ENCODE measurements around the gene FIG4. TPM values are rescaled to one million over a fixed set of nuclear protein-coding genes. Genes with fewer than 3 reads are reported as not detected.
"Not testable (repeated sequence)": the region's sequence is repeated elsewhere in the genome, so short reads cannot be mapped to it uniquely, and the experiment has no call there.

FIG4 gene
- total RNA-seq, 1 experiment from 2014 or later: 15.7 TPM

DNA sequence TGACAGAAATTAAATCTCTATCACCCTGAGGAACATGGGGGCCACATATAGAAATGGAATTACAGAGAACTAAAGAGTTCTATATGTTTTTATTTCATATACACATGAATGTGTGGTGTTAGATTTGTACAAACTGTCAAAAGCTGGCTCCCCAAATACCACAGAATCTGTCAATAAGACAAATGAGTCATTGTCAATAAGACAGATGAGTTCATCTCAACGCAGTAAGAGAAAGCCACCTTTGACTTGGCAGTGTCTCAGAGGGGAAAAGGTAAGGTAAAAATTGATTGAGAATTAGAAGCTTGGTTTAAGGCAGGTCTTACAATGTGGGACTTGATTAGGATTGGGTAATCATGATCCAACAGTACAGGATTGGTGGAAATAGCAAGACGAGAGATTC, 162.9 kb downstream of the FIG4 start:
- DNase-seq (ENCODE audit: low read depth): no peak

DNA sequence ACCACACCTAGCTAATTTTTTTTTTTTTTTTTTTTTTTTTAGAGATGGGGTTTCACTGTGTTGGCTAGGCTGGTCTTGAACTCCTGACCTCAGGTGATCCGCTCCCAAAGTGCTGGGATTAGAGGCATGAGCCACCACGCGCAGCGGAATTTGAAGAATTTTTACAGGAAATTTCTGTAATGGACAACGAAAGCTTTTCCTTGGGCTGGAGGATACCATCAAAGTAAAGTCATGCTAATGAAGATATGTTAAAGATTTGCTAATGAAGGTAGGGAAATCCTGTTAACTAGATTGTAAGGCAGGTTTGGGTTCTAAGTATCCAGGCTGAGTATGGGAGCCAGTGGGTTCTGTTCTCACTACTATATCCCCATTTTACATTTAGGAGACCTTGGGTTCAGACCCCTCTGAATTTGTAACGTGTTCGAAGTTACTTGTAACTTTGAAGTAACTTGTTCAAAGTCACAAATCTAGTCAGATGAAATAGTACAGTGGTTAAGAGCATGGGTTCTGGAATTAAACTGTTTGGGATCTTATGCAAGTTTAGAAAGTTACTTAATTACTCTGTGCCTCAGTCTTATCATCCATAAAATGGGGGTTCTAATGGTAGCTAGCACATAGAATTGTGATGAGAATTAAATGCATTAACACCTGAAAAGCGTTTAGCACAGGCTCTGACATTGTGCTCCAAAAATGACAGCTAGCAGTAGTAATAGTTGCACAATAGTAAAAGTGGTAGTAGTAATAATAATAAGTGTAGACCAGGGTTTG, 163.6 kb downstream of the FIG4 start:
- DNase-seq (ENCODE audit: low read depth): no peak

DNA sequence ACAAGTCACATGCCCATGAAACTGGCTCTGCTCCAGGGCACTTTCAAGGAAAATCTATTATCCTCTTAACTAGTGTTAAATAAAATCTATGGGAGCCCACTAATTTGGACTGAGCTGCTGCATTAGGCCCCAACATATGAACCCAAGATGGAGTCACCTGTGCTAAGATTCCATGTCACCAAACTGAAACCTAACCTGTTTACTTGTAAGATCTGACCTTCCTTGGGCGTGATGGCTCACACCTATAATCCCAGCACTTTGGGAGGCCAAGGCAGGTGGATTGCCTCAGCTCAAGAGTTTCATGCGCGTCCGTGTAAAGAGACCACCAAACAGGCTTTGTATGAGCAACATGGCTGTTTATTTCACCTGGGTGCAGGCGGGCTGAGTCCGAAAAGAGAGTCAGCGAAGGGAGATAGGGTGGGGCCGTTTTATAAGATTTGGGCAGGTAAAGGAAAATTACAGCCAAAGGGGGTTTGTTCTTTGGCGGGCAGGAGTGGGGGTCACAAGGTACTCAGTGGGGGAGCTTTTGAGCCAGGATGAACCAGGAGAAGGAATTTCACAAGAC, 164.5 kb downstream of the FIG4 start:
- not testable (repeated sequence) for DNase-seq (ENCODE audit: low read depth)

DNA sequence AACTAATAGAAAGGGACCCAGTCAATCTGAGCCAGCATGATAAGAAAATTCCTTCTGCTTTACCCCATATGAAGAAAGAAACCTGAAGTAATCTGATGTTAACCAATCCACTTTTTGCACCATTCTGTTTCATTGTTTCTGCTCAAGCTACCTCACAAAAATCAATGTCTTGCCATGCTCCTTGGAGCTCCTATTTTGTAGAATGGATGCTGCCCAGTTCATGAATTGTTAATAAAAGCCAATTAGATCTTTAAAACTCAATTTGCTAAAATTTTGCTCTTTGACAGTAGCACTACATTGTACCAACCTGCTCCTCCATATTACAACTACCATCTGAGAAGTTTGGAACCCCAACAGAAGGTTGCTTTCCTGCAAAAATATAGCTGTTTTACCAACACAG, 170.8 kb downstream of the FIG4 start:
- no peak for DNase-seq (ENCODE audit: low read depth)

DNA sequence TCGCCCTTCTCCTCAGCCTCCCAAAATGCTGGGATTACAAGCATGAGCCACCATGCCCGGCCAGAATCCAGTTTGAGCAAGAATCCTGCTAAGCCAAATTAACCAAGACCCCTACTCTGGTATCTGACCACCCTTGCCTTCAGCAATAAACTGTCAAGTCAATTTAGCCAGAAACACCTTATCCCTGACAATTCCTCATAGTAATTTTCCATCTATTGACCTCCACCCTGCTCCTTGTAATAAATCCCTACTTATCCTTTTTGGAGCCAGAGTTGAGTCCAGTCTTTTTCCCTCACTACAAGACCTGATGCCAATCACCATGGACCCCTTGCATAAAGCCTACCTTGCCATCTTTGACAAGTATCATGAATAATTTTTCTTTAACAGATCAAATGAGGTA, 173.0 kb downstream of the FIG4 start:
- no peak for DNase-seq (ENCODE audit: low read depth)

DNA sequence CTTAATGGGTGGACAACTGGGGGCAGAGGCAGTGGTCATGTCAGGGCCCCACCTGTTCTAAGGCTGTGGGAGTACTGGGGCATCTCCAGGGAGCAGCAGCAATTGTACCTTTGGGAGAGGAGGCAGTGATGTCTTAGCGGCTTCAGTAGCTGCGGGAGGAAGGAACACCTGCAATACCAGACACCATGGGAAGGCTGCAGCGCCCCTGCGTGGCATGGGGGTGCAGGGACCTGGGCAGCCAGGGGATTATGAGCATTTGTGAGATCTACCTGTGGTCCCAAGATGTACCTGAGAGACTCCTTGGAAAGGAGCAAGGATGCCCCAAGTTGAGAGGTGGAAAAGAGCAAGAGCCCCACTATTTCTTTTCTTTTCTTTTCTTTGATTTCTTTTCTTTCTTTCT, 174.9 kb downstream of the FIG4 start:
- DNase-seq (ENCODE audit: low read depth): no peak

DNA sequence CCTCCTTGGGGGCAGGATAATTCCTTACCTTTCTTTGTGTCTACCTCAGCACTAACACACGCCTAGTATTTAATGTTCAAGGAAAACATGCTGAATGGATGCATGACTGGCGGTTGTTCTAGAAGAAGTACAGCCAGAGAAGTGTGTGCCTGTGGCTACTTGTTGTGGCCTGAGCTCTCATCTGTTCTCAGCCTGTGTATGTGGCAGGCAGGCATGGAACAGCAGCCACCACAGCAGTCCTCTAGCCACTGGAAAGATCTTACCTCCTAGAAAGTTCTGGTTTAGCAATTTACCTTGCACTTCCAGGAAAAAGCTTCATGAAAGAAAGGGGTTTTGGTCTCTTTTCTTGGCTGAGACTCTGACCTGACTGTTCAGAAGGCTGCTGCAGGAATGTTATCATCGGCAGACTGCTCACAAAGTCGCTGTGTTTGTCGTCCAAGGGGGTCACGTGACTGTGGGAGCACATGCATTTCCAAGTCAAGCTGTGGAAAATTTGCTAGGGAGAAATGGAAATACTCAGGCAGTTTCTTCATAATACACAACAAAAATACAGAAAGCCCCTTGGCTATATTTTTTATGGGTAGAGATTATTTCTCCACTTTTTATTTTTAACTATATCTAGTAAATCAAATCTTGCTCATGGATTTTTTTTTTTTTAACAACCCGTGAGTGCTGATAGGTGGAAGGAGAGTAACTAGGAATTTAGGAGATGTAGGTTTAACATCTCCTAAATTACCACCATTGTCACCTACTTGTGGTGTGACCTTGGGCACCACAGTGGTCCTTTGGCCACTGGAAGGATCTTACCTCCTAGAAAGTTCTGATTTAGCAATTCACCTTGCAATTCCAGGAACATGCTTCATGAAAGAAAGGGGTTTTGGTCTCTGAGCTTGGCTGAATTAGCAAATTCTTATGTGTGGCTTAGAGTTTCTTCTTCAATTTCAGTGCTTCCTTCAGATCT, 176.2 kb downstream of the FIG4 start:
- peak; percentile 10 for DNase-seq (ENCODE audit: low read depth)

DNA sequence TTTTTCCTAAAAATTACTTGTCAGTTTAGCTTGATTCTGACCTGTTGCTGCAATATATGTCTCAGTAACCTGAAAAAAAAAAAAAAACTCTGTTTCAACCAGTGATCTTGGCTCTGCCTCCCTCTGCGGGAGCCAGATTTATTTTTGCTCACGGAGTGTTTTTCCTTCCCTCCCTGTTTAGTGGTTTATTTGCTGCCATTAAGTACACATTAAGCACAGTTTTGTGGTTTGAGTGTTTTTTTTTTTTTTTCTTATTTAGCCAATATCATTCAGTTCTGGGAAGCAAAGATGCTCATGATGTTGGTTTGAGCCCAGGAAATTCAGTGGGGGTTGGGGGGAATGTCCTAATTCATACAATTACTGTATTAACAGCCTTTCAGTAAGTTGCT, 176.9 kb downstream of the FIG4 start:
- DNase-seq (ENCODE audit: low read depth): peak; percentile 30

DNA sequence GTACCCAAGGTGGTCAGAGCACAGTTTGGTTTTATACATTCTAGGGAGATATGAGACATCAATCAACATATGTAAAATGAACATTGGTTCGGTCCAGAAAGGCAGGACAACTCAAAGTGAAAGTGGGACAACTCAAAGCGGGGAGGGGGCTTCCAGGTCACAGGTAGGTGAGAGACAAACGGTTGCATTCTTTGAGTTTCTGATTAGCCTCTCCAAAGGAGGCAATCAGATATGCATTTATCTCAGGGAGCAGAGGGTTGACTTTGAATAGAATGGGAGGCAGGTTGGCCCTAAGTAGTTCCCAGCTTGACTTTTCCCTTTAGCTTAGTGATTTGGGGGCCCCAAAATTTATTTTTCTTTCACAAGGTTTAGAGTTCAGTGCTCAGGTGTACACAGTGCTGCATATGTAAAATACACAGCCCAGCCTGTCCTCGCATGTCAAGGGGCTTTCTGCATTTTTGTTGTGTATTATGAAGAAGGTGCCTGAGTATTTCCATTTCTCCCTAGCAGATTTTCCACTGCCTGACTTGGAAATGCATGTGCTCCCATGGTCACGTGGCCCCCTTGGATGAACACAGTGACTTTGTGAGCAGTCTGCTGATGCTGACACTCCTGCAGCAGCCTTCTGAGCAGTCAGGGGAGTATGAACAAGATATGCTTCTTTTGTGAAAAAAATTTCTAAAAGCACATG, 178.4 kb downstream of the FIG4 start:
- DNase-seq (ENCODE audit: low read depth): peak; percentile 10

DNA sequence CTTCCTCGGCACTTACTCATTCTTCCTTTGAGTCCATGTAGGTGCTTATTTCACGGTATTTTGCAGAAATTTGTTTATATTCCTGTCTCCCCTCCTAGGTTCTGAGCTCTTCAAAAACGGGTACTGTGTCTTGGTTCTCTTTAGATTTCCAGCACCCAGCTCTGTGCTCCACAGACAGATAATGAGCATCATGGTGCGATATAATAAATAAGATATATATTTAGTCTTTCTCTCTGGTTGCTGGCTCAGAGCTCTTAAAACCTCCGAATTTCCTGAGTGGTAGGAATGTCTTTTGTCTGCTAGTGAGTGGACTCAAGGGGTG, 179.0 kb downstream of the FIG4 start:
- no peak for DNase-seq (ENCODE audit: low read depth)

DNA sequence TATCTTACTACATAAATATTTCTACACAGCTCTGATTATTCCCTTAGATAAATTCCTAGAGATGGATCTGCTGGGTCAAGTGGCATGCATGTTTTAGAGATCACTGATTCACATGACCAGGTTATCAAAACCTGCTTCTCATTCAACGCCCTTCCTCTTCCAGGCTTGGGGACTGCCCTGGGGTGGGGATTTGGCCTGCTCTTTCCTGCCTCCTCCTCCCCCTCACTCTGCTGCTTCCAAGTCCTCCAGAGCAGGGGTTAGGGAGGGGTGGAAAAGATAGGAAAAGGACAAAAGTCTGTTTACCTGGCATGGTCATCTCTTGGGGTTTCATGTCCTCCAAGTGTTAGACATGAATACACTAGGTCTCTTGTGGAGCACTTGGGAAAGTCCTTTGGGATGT, 181.5 kb downstream of the FIG4 start:
- DNase-seq (ENCODE audit: low read depth): no peak

DNA sequence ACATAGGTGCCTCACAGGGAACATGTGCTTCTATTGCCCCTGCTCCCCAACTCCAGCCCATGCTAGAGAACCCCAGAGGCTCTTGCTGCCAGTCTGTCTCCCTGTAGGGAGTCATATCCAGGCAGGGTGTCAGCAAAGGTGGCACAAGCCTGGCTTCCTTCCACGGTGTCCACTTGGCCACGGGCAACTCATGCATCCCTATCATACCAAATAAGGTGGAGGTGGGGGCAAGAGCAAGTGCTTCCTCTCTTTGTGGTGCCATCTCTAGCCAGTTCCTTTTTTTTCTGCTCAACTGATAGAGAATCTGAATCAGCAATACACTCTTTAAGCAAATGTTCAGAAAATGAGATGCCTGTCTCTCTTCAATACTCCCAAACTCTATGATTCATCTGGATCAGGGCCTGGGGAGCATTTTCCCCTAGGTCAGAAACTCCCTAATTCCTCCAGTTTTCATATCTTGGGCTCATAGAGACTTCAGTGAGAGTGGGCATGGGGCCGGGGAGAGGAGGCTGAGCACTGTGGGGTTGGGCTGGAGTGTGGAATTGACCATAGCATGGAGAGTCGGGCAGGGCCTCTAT, 182.0 kb downstream of the FIG4 start:
- no peak for DNase-seq (ENCODE audit: low read depth)

DNA sequence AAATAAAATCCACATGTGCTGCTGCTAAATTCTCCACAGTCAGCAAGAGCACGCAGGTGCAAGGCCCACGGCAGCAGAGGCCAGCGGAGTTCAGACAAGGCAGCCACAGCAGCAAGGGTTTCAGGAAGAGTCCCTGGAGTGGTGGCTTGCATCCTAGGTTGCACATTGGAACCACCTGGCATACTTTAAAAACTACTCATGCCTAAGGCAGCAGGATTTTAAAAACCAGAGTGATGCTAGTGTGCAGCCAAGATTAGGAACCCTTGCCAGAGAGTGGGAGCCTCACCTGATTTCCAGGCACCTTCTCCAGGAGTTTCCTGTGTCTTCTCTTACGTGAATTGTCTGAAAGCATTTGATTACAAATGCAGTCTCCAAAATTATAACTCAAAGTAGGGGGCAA, 183.0 kb downstream of the FIG4 start:
- no peak for DNase-seq (ENCODE audit: low read depth)

DNA sequence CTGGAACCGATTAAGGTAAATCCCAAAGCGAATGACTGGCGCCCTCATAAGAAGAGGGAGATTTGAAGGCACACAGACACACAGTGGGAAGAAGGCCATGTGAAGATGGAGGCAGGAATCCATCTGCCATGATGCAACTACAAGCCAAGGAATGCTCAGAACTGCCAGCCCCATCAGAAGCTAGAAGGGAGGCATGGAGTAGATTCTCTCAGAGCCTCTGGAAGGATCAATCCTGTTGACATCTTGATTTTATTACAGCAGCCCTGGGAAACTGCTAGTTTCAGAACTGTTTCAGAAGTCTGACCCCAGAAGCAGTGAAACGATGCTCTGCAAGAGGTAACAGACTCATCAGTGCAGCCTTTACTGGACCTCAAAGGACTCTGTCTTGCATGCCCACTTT, 183.5 kb downstream of the FIG4 start:
- DNase-seq (ENCODE audit: low read depth): no peak

Other genes with a start within 250 kb of the FIG4 start
- gene MICAL1, start 235.5 kb upstream of the FIG4 start, total RNA-seq (2014; rRNA removed): 147 and 151 TPM in 2 replicates
- gene ZBTB24, start 208.1 kb upstream of the FIG4 start, total RNA-seq (2014; rRNA removed): 8.8 and 11.0 TPM in 2 replicates
- gene AK9, start 94 bp upstream of the FIG4 start, total RNA-seq (2014; rRNA removed): 1.2 and 1.9 TPM in 2 replicates

Data from LHCN-M2 (cell line).